Small intestine (tissue), 7 donors: ENCODE results near the gene EXOC3L4. TPM values are rescaled to one million over a fixed set of nuclear protein-coding genes. Genes with fewer than 3 reads are reported as not detected.
A peak's percentile ranks its signal among the peaks of the same experiment; 100 is the strongest.
"Not testable (repeated sequence)": the region's sequence is repeated elsewhere in the genome, so short reads cannot be mapped to it uniquely, and the experiment has no call there.

Experiments used
- DNase-seq, 2 donors: peaks; one replicate each; pipeline versions ENCODE4 v3.0.0 to v3.0.0-alpha.2; 2013
- FAIRE-seq: peaks from 2 replicates; lab custom pipeline; 2012; peaks lifted over from hg19 to GRCh38; lab: Jason Lieb, UNC
- H3K27ac ChIP-seq, 3 donors: one replicate each; pipeline ENCODE4 v1.5.1; 2013; ENCODE audit warnings: low read length in 2 of 3, mild to moderate bottlenecking in 2 of 3, control low read depth in 1 of 3, inconsistent platforms in 1 of 3, low read depth in 1 of 3, moderate library complexity in 1 of 3
- H3K27me3 ChIP-seq, 3 donors: one replicate each; pipeline ENCODE4 v1.6.1; 2013; ENCODE audit warnings: low read length in 3 of 3, inconsistent platforms in 1 of 3; ENCODE audit not compliant: control insufficient read depth in 3 of 3, insufficient read depth in 3 of 3
- H3K36me3 ChIP-seq, 3 donors: one replicate each; pipeline ENCODE4 v1.6.1; 2013; ENCODE audit warnings: low read length in 3 of 3, inconsistent platforms in 1 of 3, low read depth in 1 of 3, mild to moderate bottlenecking in 1 of 3, moderate library complexity in 1 of 3; ENCODE audit not compliant: control insufficient read depth in 3 of 3, insufficient read depth in 2 of 3
- H3K4me1 ChIP-seq, 3 donors: one replicate each; pipeline ENCODE4 v1.6.1; 2013; ENCODE audit warnings: low read length in 2 of 3, inconsistent platforms in 1 of 3, low read depth in 1 of 3, mild to moderate bottlenecking in 1 of 3, moderate library complexity in 1 of 3; ENCODE audit not compliant: control insufficient read depth in 3 of 3, insufficient read depth in 2 of 3
- H3K4me3 ChIP-seq, 3 donors: one replicate each; pipeline ENCODE4 v1.5.1; 2013; ENCODE audit warnings: low read length in 3 of 3, control low read depth in 1 of 3, inconsistent platforms in 1 of 3, low read depth in 1 of 3, mild to moderate bottlenecking in 1 of 3, moderate library complexity in 1 of 3
- H3K9me3 ChIP-seq, 2 donors: one replicate each; pipeline ENCODE4 v1.6.1; 2013; ENCODE audit warnings: low read depth in 1 of 2, low read length in 1 of 2; ENCODE audit not compliant: control insufficient read depth in 2 of 2, insufficient read depth in 1 of 2
- WGBS, 3 donors: extraction: QIAGEN DNeasy Blood & Tissue Kit; methylation state at CpG; one replicate each; pipeline ENCODE4 v1.1.7; 2013; 5-methylcytosine and 5-hydroxymethylcytosine counted together
- polyA plus RNA-seq, 4 donors: library from polyadenylated mRNA; stranded (reverse) in 3 of 4; unstranded in 1 of 4; fragments of 200-250 nt in 3 of 4; fragments of 120-200 nt in 1 of 4; gene quantifications; one replicate each; pipeline versions ENCODE4 v1.2.1 to v1.2.3, GENCODE V29; 2013
- donor health status: healthy with polysubstance abuse.
- donor health status: control.
- donor health status: control.
- donor health status: Bipolar disorder and iron deficiency.
- donor health status: healthy.

The EXOC3L4 gene
- polyA plus RNA-seq, 4 donors, result 26.1 to 110 (median 60.4) TPM

DNA sequence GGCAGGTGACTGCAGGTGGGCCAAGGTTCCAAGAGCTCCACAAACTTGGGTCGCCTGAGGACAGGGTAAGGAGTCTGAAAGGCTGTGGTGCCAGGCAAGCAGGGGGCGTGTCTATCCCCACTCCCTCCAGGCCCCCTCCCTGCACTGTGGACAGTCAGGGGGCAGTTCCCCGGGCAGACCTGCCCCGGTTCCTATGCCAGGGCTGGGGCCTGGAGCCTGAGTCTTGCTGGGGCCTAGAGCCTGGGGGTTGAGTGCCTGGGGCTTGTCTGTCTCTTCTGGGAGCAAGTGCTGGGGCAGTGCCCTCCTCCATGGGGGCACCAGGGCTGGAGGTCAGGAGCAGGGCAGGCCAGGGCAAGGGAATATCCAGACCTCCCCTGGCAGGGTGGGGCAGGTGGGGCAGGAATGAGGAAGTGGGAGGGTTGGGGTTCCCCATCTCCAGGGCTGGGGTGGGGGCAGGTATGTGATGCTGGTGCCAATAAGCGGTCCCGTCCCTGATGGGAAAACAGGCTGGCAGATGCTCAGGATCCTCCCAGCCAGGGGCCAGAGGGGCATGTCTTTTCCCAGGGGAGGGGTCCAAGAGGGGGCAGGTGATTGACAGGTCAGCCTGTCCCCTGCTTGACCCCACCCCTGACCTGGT, 16.8 kb downstream of the EXOC3L4 start:
- Histone ChIP-seq H3K9me3 (peaks cover 0 to 6% of the 10 kb centered on the region in 2 donors), H3K27me3 (no peaks in the 10 kb centered on the region), H3K4me1 (peaks cover 0 to 25% (median 19%) of the 10 kb centered on the region in 3 donors), H3K27ac (peak overlapping the region in 1 of 3 donors; percentile 85), H3K36me3 (peaks cover 0 to 43% (median 0%) of the 10 kb centered on the region in 3 donors), H3K4me3 (no peak overlapping the region)
- DNase-seq (no peak), FAIRE-seq (no peak)
- 54 to 60% (median 55%) methylated on average over 6 of the region's 6 CpGs for WGBS, 3 donors

DNA sequence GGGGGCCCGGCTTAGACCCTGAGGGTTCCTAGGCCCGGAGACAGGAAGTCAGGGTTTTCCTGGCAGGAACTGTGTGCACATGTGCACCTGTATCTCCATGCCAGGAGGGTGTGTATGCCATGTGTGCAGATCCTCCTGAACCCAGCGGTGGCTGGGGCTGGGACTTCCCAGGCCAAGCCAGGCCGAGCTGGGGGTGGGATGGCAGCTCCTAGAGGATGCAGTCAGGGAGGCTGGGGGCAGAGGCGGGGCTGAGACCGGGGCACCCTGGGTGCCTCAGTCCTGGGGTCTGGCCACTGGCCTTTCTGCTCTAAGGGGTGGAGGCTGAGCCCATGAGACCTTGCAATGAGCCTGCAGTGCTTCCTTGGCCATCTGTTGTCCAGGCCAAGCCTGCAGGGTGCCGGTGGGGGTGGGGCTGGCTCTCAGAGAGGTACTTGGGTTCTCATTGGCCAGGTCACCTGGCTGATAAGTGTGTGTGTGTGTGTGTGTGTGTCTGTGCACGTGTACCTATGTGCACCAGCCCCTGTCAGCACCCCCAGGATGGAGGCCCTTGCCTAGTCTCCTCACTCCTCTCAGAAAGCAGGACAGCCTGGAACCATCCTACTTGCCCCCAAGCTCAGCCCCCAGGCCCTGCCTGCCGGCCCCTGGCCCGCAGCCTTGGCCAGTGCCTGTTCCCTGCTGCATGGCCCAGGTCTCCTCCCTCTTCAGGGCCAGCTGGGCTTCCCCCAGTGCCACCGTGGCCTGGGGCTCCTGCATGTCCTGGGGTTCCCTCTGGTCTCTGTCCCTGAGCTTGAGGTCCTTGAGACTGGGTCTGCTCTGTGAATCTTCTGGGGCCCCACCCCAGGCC, 18.1 kb downstream of the EXOC3L4 start:
- FAIRE-seq, result no peak
- Histone ChIP-seq H3K27ac (peak overlapping the region in 2 of 3 donors; percentile 9 to 85), H3K27me3 (no peaks in the 10 kb centered on the region), H3K9me3 (peaks cover 0 to 11% of the 10 kb centered on the region in 2 donors), H3K36me3 (peaks cover 0 to 31% (median 0%) of the 10 kb centered on the region in 3 donors), H3K4me1 (peaks cover 0 to 25% (median 19%) of the 10 kb centered on the region in 3 donors), H3K4me3 (no peak overlapping the region)
- DNase-seq, result no peak
- WGBS, 3 donors, result 52 to 65% (median 56%) methylated on average over 11 of the region's 11 CpGs

DNA sequence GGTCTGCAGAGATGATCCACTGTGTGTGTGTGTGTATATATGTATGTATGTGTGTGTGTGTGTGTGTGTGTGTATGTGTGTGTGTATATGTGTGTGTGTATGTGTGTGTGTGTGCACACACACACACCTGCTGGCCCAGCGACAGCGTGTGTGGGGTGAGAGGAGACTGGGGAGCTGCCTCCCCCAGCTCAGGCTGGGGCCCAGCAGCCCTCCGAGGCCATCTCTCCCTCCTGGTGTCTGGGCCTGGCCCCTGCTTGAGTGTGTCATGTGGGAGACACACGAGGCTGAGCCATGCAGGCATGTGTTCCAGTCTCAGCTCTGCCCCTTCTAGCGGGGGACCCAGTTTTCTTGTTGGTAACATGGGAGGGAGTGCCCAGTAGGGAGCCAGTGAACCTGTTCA, 18.8 kb downstream of the EXOC3L4 start:
- 71 to 75% (median 73%) methylated on average over 3 to 5 of the region's 5 CpGs for WGBS, 3 donors
- Histone ChIP-seq H3K4me3 (no peak overlapping the region), H3K27ac (peak overlapping the region in 1 of 3 donors; percentile 9), H3K4me1 (peaks cover 0 to 28% (median 19%) of the 10 kb centered on the region in 3 donors), H3K36me3 (peaks cover 0 to 24% (median 0%) of the 10 kb centered on the region in 3 donors), H3K9me3 (peaks cover 0 to 11% of the 10 kb centered on the region in 2 donors), H3K27me3 (no peaks in the 10 kb centered on the region)
- FAIRE-seq (no peak), DNase-seq (no peak)

DNA sequence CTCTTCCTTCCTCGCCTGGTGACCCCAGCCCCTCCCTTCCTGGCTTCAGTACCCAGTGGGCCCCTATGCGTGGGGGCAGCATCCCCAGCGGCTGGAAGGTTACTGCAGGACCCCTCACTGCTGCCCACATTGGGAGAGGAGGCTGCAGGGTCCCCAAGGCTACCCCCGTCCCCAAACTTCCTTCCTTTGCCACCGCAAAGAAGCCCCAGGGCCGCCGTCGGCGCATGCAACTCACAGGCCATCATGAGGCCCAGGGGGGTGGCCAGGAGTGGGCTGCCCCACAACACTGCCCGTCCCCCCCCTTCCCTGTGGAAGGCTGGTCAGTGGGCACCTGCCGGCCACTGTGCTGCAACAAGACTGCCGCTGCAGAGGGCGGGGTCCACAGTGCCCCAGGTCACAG, 19.2 kb downstream of the EXOC3L4 start:
- no peak overlapping the region for H3K4me3 ChIP-seq
- no peak overlapping the region for H3K27ac ChIP-seq
- peaks cover 0 to 19% (median 0%) of the 10 kb centered on the region in 3 donors for H3K36me3 ChIP-seq
- FAIRE-seq, result no peak
- WGBS, 3 donors, result 83 to 95% (median 88%) methylated on average over 8 to 13 of the region's 13 CpGs
- no peaks in the 10 kb centered on the region for H3K27me3 ChIP-seq
- DNase-seq, result no peak
- peaks cover 0 to 11% of the 10 kb centered on the region in 2 donors for H3K9me3 ChIP-seq
- peaks cover 0 to 26% (median 19%) of the 10 kb centered on the region in 3 donors for H3K4me1 ChIP-seq

DNA sequence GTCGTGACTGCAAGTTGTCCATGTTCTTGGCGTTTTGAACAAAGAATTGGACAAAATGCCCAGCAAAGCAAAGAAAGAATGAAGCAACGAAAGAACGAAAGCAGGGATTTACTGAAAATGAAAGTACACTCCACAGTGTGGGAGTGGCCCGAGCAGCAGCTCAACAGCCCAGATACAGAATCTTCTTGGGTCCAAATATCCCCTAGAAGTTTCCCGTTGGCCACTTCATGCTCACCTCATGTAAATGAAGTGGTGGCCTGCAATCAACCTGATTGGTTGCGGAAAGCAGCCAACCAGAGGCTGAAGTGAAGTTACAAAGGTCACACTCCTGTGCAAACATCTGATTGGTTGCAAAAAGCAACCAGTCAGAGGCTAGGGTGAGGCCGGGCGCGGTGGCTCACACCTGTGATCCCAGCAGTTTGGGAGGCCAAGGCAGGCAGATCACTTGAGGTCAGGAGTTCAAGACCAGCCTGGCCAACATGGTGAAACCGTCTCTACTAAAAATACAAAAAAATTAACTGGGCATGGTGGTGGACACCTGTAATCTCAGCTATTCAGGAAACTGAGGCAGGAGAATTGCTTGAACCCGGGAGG, 20.7 kb downstream of the EXOC3L4 start:
- DNase-seq (peak in 1 of 2 donors; percentile 96), FAIRE-seq (peak; percentile 74)
- 18 to 40% (median 26%) methylated on average over 12 of the region's 12 CpGs for WGBS, 3 donors
- Histone ChIP-seq H3K4me1 (peaks cover 0 to 25% (median 19%) of the 10 kb centered on the region in 3 donors), H3K36me3 (peaks cover 0 to 12% (median 0%) of the 10 kb centered on the region in 3 donors), H3K4me3 (peak overlapping the region in 1 of 3 donors; percentile 3), H3K27ac (peak overlapping the region; percentile 30 to 83 (median 60)), H3K9me3 (peaks cover 0 to 11% of the 10 kb centered on the region in 2 donors)
- not testable (repeated sequence) for H3K27me3 ChIP-seq

DNA sequence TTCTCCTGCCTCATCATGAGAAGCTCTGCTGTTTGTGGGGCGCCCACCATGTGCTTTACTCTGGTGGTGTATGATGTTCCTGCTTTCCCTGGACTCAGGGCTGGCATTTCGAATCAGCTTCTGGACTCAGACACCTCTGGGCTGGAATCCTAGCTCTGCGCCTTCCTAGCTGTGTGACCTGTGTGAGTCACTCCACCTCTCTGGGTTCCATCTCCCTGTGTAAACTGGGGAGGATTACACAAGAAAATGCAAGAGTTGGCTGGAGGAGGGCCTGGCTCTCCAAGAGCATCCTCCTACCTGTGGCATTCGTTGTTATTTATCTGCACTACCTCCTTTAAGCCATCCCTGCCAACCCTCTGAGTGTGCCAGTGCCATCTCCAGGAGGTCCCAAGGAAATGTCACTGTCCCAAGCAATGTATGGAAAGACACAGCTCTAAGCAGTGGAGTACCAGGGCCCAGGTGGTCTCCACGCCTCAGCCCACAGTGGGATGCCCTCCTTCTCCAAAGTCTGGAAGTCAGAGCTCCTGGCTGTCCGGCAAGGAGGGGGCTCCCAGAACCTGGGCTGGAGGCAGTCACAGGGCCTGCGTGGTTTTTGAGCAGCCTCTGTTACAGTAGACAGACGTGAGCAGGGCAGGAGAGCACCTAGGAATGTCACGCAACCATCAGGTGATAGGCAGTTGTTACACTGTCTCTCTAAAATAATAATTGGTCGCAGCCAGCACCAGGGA, 21.5 kb downstream of the EXOC3L4 start:
- Histone ChIP-seq H3K27ac (peak overlapping the region in 1 of 3 donors; percentile 2), H3K36me3 (peaks cover 0 to 5% (median 0%) of the 10 kb centered on the region in 3 donors), H3K4me3 (no peak overlapping the region), H3K4me1 (peaks cover 0 to 26% (median 14%) of the 10 kb centered on the region in 3 donors), H3K27me3 (peaks cover 0 to 4% (median 0%) of the 10 kb centered on the region in 3 donors), H3K9me3 (peaks cover 0 to 11% of the 10 kb centered on the region in 2 donors)
- FAIRE-seq (no peak), DNase-seq (no peak)
- 80 to 89% (median 84%) methylated on average over 10 of the region's 10 CpGs for WGBS, 3 donors

DNA sequence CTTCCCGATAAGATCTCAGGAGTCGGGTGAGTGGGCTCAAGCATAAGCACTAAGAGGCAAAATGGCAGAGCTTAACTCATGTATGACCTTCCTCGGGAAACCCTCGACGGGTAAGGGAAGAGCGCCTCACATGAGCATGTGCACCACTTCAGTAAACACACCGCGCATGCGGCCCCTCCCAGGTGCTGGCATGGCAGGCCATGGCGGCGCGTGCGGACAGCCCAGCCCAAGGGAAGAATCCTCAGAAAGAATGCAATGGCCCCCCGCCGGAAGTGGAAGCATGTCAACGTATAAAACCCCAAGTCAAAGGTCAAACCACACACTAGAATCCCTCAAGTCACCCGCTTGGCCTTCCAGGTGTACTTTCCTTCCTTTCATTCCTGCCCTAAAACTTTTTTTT, 22.1 kb downstream of the EXOC3L4 start:
- H3K36me3 ChIP-seq, result peaks cover 0 to 2% (median 0%) of the 10 kb centered on the region in 3 donors
- H3K4me3 ChIP-seq, result no peak overlapping the region
- H3K9me3 ChIP-seq, result peaks cover 0 to 11% of the 10 kb centered on the region in 2 donors
- peaks cover 0 to 9% (median 0%) of the 10 kb centered on the region in 3 donors for H3K27me3 ChIP-seq
- H3K4me1 ChIP-seq, result peaks cover 0 to 27% (median 8%) of the 10 kb centered on the region in 3 donors
- DNase-seq (no peak), FAIRE-seq (no peak)
- 74 to 83% (median 82%) methylated on average over 17 of the region's 17 CpGs for WGBS, 3 donors
- H3K27ac ChIP-seq, result no peak overlapping the region
